NCI-H2107 treated with DMSO at 0.1 percent for 48 hours (cell line): ENCODE results near the gene STAT1.
A peak's percentile ranks its signal among the peaks of the same experiment; 100 is the strongest.
"Not testable (repeated sequence)": the region's sequence is repeated elsewhere in the genome, so short reads cannot be mapped to it uniquely, and the experiment has no call there.

Experiments
- DNase-seq: peaks from one replicate; lab custom pipeline; 2025; ENCODE audit not compliant: unreplicated experiment; lab: John Stamatoyannopoulos, UW

Gene STAT1

DNA sequence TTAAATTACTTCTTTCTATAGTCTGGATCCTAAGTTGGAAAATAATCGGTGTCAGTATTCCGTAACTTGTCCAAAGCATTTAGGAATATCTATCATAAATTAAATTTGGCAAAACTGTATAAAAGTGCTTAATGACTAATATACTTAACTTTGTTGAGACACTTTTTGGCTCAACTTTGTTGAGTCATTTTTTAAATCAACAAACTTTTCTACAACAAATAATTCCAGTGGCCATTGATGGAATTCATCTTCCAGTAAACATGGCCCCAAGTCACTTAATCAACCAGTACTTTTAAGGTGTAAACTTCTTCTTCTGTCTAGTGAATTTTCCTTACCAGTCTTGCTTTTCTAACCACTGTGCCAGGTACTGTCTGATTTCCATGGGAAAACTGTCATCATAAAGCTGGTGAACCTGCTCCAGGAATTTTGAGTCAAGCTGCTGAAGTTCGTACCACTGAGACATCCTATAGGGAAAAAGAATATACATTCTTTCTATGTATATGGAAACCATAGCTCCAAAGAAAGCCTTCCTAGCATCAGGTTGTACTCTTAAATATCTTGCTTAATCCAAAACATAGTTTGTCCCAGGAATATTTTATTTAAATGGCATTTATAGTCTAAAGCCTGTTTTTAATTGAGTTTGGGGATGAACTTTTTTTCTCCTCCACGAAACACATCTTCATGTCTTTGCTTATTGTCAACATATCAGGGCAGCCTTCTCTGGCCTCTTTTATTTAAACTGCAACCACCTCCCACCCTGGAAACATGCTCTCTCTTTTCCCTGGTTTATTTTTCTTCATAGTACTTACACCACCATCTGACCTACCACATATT is 4.2 kb downstream of the STAT1 start:
- no peak for DNase-seq

DNA sequence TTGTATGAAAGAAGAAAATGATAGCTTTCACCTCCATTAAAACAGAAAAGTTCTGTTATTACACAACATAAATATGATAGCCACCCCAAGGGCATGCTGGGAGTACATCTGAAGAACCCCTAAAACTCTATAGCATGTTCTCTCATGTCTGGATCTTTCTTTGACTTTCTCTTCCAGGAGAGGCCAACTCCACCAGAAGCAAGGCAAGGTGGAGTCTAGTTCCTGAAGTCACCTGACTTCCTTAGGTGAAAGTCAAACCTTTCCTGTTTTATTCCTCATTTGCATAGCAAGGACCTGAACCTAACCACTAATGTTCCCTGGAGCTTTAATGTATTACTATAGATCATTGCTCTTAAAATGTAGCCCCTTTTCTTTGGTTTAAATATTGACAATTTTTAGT is 5.7 kb downstream of the STAT1 start:
- no peak for DNase-seq

DNA sequence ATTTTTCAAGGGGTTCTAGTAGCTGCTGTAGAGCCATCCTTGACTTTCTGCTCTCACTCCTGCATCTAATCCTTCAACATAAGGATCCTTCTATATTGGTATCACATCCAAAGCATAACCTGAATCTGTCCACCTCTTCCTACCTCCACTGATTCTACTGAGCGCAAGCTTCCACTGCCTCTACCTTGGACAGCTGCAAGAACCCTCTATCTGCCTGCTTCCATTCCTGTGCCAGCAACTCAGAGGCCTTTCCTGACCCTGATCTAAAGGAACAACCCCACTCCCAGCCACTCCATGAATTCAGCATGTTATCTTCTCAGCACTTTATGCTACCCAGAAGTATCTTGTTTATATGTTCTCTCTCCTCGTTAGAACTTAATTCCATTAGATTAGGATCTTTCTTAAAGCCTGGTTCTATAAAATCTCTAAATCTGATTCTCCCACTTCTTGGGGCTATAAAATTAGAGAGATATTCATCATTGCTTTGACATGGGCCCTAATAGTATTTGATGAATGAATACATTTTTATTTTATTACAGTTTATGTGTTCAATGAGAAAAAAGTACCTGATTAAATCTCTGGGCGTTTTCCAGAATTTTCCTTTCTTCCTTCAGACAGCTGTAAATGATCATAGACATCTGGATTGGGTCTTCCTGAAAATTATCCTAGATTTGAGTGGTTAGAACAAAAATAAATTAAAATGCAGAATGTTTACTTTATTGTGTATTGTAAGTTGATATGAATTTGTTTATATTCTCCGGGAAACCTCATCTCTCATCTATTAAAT is 6.8 kb downstream of the STAT1 start:
- no peak for DNase-seq

DNA sequence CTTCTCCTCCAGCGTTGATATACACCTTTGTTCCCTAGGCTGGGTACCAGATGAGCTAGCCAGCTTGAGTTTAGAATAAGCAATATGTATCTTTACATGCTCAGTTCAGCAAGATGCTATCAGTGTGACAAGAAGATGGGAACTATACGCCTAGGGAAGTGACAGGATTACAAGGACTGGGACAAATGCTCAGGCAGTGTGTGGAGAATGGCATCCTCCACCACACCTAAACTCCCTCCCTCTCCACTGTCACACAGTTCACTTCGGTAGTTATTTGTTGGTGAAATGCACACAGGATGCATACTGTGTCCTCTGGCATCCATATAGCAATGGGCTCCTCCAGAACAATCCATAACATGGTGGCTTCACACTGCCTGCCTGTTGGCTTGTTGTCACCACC is 7.7 kb downstream of the STAT1 start:
- DNase-seq = no peak

DNA sequence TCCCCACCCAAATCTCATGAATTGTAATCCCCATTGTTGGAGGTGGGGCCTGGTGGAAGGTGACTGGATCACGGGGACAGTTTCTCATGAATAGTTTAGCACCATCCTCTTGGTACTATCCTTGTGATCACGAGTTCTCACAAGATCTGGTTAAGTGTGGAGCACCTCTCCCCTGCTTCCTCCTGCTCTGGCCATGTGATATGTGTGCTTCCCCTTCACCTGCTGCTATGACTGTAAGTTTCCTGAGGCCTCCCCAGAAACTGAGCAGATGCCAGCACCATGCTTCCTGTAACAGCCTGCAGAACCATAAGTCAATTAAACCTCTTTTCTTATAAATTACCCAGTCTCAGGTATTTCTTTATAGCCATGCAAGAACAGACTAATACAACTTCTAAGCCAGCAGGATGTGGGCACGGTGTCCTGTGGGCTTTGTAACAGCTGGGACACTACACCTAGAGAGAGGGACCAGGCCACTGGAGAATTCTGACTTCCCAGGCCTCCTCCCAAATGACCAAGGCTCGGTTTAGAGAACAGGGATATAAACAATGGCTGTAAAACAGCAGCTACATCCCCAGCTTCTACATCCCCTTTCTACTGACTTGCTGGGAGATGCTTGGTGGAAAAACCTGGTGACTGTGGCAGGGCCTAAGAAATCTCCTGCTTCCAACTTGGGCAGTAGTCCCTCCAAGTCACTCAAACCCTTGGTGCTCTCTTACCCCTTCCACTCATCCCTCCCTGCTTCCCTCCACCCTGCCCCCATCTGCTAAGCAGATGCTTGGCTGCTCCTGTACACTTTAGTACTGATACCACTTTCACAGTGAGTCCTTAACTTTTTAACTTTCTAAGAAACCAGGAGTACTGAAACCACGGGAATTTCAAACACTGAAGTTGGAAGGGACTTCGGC is 10.3 kb downstream of the STAT1 start:
- DNase-seq = no peak

DNA sequence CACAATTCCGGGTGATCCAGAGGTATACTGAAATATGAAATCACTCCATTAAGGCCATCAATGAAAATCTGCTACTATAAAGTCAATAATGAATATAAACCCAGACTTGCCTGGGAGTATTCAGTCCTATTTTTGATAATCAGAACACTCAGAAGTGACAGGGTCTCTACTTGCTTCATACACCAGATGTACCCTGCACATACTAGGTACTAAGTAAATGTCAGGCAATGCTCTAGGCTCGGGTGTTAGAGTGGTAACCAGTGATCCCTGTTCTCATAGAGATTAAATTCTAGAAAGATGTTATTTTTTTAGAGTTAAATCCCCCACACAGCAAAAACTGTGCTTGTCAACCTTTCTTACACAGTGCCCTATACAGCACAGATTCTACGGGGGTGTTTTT is 12.3 kb downstream of the STAT1 start:
- no peak for DNase-seq

DNA sequence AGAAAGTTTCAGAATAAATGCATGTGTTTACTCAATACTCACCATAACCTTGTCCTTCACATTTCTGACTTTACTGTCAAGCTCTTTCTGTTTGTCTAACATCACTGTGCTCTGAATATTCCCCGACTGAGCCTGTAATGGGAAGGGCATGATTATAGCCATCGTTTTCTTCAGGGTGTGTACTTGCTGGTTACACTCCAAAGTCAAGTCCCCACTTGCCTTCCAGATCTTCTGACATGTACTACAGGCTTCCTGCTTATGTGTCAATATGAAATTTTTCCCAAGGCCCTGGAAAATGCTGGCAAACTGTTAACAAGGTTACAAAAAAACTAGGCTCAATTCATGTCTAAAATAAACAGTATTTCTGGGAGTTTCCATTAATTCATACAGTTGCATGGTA is 12.9 kb downstream of the STAT1 start:
- DNase-seq = no peak

DNA sequence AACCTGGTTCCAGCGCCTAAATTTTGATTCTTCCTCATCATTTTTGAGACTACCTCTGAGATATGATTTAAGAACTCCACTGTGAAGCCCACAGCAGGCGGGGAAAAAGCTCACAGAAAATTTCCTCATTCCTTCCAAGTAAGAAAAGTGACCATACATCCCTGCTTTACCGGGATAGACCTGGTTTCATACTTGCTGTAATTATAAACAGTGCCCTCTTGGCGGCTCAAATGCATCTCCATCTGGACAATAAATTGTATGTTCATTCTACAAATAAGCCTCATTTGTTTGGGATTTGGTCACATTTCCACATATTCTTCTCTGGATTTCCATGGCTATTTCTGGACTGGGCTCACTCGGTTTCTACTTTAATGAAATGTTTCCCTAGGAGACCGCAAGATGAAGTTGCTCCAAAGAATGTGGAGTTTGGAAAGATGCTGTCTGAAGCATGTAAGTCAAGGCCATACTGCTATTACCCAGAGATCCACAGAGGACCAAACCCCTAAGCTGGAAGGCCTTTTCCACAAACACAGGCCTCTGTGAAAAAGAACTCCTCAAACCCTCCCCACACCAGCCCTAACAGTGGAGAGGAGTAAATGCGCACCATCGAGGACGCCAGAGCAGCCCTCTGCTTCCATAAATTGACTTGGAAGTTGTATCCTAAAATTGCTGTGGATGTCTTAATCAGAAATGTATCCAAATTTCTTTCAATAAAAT is 13.9 kb downstream of the STAT1 start:
- no peak for DNase-seq

DNA sequence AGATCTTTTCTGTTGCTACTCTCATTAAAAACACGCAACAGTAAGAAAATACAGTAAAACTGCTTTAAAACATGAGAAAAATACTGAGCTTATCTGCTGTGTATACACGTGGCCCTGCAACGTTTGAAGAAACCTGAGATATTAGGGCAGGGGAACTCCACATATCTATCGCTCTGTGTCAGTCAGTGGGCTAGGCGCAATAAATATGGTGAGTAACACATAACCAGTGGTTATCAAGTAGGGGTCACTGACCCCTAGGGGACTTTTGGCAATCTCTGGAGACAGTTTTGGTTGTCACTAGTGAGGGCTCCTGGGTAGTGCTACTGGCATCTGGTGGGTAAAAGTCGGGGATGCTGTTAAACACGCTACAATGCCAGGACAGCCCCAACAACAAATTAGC is 14.9 kb downstream of the STAT1 start:
- DNase-seq = no peak

DNA sequence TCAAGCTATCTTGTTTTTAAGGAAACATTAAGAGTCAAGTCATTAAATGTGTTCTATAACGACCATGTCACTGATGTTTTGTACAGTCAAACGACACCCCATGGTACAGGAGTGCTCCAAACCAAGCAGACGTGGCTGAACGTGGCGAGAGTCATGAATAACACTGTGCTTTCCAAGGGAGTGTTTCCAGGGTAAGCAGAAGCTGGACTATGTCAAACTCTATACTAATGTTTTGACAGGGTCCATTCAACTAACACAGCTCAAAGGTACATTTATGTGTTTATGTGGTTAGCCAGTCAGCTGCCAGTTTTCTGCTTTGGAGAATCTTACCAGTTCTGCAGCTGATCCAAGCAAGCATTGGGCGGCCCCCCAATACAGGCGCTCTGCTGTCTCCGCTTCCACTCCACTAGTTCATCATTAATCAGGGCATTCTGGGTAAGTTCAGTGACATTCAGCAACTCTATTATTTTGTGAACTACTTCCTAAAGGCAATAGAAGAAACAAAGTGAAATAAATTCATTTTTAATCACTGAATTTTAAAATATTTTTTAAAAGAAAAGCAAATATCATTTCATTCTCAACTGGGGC is 16.4 kb downstream of the STAT1 start:
- no peak for DNase-seq

DNA sequence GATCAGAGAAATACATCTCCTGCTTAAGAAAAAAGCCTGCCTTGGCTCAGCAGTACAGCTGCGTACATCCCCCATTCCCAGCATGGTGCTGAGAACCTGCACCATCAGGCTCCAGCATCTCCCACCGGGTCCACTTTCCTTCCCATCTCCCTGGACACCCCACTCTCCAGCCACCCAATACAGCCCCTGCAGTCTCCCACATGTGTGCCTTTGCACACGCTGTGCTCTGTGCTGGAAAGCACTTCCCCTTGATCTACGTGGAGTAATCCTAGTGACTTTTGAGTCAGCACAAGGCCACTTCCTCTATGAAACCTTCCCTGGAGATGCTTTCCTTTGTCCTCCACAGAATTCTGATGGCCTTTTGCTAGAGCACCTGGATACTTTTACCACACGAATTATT is 17.0 kb downstream of the STAT1 start:
- no peak for DNase-seq

DNA sequence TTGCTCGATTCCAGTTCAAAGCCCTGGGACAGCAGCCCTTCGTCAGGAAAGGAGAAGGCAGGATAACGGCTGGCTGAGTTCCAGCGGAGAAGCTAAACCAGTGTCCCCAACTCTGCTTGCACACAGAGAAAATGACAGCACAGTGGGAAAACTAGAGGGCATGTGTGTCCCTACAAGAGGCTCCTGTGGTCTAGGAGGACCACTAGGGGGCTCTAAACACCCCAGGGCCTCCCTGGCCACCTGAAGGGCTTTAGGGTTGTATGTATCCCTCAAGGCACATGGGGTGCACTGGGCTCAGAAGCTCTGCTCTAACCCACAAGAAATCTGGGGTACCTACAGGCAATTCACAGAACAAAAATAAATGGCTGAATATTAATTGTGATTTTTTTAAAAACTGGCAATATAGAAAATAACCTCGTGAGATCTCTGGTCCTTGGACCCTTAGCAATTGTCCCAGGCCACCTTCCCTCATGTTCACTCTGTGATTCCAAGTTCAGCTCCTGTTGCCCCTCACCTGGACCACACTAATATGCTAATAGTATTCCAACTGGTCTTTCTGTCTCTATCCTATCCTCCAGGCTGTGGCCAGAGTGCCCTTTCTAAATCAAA is 17.5 kb downstream of the STAT1 start:
- DNase-seq = no peak

DNA sequence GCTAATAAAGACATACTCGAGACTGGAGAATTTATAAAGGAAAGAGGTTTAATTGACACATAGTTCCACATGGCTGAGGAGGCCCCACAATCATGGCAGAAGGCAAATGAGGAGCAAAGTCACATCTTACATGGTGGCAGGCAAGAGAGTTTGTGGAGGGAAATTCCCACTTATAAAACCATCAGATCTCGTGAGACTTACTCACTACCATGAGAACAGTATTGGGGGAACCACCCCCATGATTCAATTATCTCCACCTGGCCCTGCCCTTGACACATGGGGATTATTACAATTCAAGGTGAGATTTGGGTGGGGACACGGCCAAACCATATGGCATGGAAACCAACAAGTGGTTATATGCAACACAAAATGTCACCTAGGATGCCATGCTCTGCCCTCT is 18.7 kb downstream of the STAT1 start:
- DNase-seq = not testable (repeated sequence)

DNA sequence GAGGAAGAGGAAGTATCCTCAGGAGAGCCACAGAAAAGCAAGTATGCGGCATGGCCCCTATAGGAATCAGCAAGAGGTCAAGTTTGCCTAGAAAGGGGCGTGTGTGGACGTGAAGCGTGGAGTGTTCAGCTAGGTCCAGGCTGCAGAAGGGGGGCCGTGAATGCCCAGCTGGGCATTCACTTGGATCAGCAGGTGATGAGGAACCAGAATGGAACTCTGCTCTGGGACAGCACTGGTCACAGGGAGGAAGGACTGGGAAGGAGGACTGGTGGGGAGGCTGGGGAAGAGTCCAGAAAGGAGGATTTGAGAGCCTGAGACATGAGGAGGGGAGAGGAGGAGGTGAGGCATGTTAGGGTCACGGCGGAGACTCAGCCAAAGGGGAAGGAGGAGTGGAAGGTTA is 19.8 kb downstream of the STAT1 start:
- DNase-seq = no peak

DNA sequence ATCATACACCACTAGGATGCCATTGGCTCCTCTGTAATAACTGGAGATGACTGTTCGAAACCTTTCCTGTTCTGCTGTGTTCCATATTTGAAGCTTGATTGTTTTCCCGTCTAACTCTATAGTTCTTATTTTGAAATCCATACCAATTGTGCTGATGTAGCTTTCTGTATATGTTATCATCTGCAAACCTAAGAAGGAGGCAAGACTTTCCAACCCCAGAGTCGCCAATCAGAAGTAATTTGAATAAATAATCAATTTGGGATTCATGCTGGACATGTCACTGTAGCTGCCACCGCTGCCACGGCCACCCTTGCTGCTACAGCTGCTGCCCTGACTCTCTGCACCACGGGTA is 20.7 kb downstream of the STAT1 start:
- DNase-seq = no peak

DNA sequence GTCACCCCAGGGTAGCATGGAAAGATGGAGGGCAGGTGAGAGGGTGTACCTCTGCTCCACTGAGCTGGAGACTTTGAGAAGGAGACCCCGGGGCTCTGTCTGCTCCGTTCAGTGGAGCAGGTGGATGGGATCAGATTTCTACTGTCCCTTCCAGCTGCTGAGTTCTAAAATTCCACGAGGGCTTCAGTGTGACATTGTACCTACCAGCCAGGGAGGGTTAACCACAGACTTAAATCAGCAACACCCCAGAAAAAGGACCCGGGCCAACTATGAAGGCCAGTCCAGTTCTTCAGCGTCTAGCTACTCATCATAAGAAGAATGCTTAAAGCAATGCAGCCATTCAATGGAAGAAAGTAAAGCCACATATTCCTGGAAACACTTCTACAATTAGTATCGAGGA is 23.8 kb downstream of the STAT1 start:
- peak; percentile 12 for DNase-seq

DNA sequence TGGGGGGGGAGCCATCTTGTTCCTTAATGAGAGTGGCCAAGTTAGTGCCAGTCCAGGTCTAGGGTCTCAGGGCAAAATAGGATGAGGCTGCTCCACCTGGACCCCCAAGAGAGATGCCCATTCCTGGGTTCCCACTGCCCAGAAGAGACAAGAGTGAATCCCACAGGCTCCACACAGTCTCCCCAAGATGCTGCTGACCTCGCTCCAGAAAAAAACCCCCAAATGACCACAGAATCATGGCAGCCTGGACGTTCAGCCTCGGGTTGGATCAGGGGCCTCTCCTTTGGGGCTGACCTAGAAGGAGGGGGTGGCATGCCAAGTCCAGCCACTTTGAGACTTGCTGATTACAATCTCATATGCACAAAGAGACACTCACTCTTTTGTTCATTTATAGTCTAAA is 25.1 kb downstream of the STAT1 start:
- no peak for DNase-seq

DNA sequence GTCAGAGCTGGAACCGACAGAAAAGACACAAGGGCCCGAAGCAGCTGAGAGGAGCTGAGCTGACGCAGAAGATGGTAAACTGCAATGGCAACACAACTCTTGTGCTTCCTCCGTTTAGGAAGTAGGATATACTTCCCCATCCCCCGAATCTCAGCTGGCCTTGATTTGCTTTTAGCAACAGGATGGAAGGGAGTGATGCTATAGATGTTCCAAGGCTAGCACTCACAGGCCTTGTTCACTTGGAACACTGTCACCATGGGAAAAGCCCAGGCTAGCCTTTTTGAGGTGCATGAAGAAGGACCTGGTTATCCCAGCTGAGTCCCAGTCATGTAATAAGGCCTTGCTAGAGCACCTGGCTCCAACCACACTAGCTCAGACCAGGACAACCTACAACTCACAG is 26.0 kb downstream of the STAT1 start:
- no peak for DNase-seq

DNA sequence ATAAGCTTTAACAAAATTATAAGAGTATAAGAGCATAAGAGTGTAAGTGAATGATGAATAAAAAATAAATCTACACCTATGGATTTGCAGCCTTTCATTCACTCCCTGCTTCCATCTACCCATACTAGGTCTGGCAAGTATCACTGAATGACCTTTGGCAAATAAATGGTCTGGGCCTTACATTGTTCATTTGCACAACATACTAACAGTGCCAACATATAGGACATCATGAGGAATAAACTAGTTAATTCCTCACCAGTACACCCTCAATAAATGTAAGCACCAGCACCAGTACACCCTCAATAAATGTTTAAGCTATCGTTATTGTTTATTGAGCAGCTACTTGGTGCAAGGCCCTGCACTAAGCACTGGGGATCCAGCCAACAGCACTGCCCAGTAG is 26.9 kb downstream of the STAT1 start:
- DNase-seq = no peak
